ENCODE data around the gene COL6A5.

DNA sequence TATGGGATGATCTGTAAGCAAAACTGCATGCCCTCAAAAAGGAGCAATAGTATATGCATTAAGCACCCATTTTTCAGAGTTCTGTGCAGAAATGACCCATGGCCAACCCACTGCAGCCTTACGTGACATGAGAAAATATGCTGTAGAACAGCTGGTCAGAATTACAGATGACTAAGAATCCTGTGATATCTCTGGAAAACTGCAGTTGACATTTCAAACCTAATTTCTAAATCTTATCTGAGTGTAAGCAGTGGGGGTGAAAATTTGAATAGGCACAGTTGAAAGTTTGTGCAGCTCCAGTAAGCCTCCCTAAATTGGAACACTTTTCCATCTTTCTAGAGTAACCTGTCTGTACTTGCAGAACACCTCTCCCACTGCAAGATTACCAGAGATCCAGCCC is 142.8 kb downstream of the COL6A5 start:
- TF ChIP-seq, protein P1, sequence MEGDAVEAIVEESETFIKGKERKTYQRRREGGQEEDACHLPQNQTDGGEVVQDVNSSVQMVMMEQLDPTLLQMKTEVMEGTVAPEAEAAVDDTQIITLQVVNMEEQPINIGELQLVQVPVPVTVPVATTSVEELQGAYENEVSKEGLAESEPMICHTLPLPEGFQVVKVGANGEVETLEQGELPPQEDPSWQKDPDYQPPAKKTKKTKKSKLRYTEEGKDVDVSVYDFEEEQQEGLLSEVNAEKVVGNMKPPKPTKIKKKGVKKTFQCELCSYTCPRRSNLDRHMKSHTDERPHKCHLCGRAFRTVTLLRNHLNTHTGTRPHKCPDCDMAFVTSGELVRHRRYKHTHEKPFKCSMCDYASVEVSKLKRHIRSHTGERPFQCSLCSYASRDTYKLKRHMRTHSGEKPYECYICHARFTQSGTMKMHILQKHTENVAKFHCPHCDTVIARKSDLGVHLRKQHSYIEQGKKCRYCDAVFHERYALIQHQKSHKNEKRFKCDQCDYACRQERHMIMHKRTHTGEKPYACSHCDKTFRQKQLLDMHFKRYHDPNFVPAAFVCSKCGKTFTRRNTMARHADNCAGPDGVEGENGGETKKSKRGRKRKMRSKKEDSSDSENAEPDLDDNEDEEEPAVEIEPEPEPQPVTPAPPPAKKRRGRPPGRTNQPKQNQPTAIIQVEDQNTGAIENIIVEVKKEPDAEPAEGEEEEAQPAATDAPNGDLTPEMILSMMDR (IDR thresholded peaks at IDR 0.05; ENCODE audit: extremely low read depth in 1 of 2, insufficient read depth in 1 of 2, low read depth in 1 of 2, low read length in 2 of 2): no peak
- TF ChIP-seq FOS (IDR thresholded peaks at IDR 0.05; ENCODE audit: borderline replicate concordance, insufficient read depth, low read length) (no peak), POLR2AphosphoS5 (IDR thresholded peaks at IDR 0.05; ENCODE audit: insufficient read depth, low read depth, low read length) (no peak)

All from endothelial cell of umbilical vein (primary cell).